Measurements from ENCODE around the gene P2RY11. TPM values are rescaled to one million over a fixed set of nuclear protein-coding genes. Genes with fewer than 3 reads are reported as not detected.

Gene P2RY11
- total RNA-seq, 2 donors from 2014 or later, result 7.6 to 16.7 TPM

- Histone ChIP-seq H3K27me3 (no peaks in the 10 kb centered on the region), H3K4me1 (no peaks in the 10 kb centered on the region), H3K36me3 (no peaks in the 10 kb centered on the region), H3K9me3 (no peaks in the 10 kb centered on the region), H3K27ac (peak within 1 kb of the TSS; percentile 68), H3K9ac (ENCODE audit: low read depth in 2 of 2, low read length in 2 of 2) (peak within 1 kb of the TSS; percentile 80 to 99), H3K4me3 (peak within 1 kb of the TSS; percentile 68)
- intact Hi-C loops (cut with DNase I), result no loop called here
- DNase-seq, result peak; percentile 86
- no peak for TF ChIP-seq CTCF (IDR thresholded peaks at IDR 0.05)
These were observed 25.6 kb upstream of the P2RY11 start, which contains the start of gene SHFL for GRCh38 chr19:10085641-10086590. Gene SHFL (plus strand): TSS chr19:10086317. CDS start chr19:10086428, 111 bp downstream.

- TF ChIP-seq CTCF (IDR thresholded peaks at IDR 0.05), result no peak
- peak overlapping the region; percentile 80 to 99 for H3K9ac ChIP-seq (ENCODE audit: low read depth in 2 of 2, low read length in 2 of 2)
These were observed 24.8 kb upstream of the P2RY11 start for GRCh38 chr19:10086591-10087192.

GRCh38 chr19:10087296-10088061 is 24.0 kb upstream of the P2RY11 start:
- H3K4me3 ChIP-seq, result peak overlapping the region; percentile 68
- H3K36me3 ChIP-seq, result no peaks in the 10 kb centered on the region
- H3K9me3 ChIP-seq, result no peaks in the 10 kb centered on the region
- H3K9ac ChIP-seq (ENCODE audit: low read depth in 2 of 2, low read length in 2 of 2), result no peak overlapping the region
- no peaks in the 10 kb centered on the region for H3K4me1 ChIP-seq
- H3K27me3 ChIP-seq, result no peaks in the 10 kb centered on the region
- no peak for TF ChIP-seq CTCF (IDR thresholded peaks at IDR 0.05)
- H3K27ac ChIP-seq, result peak overlapping the region; percentile 68
- DNase-seq, result no peak
- intact Hi-C loops (cut with DNase I), result no loop called here

More at GRCh38 chr19:10086591-10087192, 24.8 kb upstream of the P2RY11 start:
- peak overlapping the region; percentile 68 for H3K4me3 ChIP-seq
- H3K4me1 ChIP-seq, result no peaks in the 10 kb centered on the region
- no peaks in the 10 kb centered on the region for H3K9me3 ChIP-seq
- H3K27ac ChIP-seq, result peak overlapping the region; percentile 68
- intact Hi-C loops (cut with DNase I), result no loop called here
- peak; percentile 40 for DNase-seq
- no peaks in the 10 kb centered on the region for H3K36me3 ChIP-seq
- H3K27me3 ChIP-seq, result no peaks in the 10 kb centered on the region

DNA sequence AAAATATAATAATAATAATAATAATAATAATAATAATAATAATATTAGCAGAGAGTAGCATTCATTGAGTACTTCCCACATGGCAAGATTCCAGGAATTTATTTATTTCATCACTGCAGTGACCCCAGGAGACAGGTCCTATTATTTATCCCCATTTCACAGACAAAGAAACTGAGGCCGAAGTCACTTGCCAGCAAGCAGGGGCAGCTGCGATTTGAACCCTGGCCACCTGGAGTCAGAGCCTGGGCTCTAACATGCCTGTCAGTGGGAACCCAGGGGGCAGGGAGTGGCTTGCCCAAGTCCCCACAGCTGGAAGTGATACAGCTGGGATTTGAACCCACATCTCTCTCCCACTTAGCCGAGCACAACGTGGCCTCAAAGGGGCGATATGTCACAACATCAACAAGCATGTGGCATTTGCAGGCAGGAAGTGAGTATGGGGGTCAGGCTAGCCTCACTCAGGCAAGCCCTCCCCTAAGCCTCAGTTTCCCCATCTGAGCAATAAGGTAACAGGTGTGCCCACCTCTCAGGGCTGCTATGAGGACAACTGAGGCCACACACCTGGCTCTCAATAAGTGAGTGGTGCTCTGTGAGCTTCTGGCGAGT is 22.4 kb upstream of the P2RY11 start:
- Histone ChIP-seq H3K27ac (no peak overlapping the region), H3K4me3 (no peak overlapping the region), H3K9ac (ENCODE audit: low read depth in 2 of 2, low read length in 2 of 2) (no peak overlapping the region), H3K36me3 (no peaks in the 10 kb centered on the region), H3K27me3 (no peaks in the 10 kb centered on the region), H3K9me3 (no peaks in the 10 kb centered on the region), H3K4me1 (no peaks in the 10 kb centered on the region)
- no peak for TF ChIP-seq CTCF (IDR thresholded peaks at IDR 0.05)
- intact Hi-C loops (cut with DNase I), result no loop called here
- no peak for DNase-seq
